Left kidney (tissue), 2 donors: ENCODE results near the gene CMBL. TPM values are rescaled to one million over a fixed set of nuclear protein-coding genes. Genes with fewer than 3 reads are reported as not detected.
"Not testable (repeated sequence)": the region's sequence is repeated elsewhere in the genome, so short reads cannot be mapped to it uniquely, and the experiment has no call there.

Experiments
- DNase-seq: peaks from one replicate; pipeline ENCODE4 v3.0.0-alpha.2; 2013
- polyA plus RNA-seq: library from polyadenylated mRNA; unstranded; fragments of 120-200 nt; gene quantifications from one replicate; pipeline ENCODE4 v1.2.1, GENCODE V29; 2013; ENCODE audit not compliant: insufficient read length

The CMBL gene
- polyA plus RNA-seq, 1 donor, result 39.6 TPM

DNA sequence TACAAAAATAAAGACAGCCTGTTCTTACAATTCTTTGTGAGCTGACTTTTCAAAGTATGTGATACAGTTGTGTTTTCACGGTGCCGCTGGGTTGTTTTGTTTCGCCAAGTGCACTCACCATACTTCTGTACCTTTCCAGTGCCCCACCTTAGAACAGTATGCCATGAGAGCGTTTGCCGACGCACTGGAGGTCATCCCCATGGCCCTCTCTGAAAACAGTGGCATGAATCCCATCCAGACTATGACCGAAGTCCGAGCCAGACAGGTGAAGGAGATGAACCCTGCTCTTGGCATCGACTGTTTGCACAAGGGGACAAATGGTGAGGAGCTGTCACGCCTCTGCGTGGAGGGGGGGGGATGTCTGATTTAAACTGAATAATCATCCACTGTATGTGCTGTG lies 44.7 kb downstream of the CMBL start:
- DNase-seq, result no peak

DNA sequence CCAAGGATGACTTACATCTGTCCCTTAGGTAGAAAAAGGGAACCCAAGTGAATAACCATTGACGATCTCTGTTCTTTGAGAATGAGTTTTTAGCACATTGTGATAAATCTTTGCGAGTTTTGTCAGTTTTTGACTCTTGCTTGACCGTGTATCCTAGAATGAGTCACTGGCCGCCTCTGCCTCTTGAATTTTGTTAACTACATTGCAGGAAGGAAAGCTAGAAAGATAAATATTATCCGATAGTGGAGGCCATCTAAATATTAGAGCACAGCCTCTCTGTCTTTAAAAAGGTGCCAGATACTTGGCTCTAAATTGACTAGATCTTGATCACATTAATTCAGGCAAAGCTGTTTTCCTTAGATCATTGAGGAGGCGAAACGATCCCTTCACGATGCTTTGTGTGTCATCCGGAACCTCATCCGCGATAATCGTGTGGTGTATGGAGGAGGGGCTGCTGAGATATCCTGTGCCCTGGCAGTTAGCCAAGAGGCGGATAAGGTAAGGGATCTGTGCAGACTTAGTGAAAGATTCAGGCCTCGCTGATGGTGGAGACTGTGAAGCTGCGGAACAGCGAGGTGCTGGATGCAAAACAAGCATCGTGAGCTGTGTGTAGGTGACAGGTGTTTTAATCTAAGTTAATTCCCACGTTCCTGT lies 45.5 kb downstream of the CMBL start:
- no peak for DNase-seq

DNA sequence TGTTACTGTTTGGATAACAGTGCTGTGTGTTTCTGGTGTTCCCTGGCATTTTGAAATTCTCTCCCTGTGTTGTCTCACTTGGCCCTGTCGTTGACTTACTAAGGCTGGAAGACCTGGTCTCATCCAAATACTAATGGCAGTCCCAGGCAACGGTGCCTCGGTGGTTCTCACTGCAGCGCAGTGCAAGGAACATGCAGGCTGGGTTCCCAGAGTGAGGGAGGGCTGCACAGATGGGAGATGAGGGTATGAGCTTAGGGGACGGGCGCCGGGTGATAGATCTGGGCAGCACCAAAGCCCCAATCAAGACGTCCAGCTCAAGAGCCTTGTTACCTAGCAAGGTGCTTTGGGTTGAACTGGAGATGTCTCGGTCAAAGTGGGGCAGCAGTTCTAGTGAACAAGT lies 46.6 kb downstream of the CMBL start:
- no peak for DNase-seq

DNA sequence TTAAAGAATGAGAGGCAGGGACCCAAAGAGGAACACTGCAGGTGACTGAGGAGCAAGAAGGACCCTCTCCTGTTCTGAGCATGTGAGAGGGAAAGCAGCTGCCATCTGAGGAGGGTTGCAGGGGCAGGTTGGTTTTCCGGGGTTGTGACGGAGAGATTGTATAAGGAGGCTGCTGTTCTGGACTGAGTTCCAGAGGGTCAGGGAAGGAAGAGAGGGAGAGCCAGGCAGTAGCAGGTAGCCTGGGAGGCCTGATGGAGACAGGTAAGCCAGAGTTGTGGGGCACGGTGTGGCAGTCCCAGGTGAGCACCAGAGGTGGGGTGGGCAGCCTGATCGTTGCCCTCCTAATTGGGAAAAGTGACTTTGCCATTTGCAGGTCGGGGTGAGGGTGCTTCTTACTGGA lies 47.8 kb downstream of the CMBL start:
- DNase-seq, result no peak

DNA sequence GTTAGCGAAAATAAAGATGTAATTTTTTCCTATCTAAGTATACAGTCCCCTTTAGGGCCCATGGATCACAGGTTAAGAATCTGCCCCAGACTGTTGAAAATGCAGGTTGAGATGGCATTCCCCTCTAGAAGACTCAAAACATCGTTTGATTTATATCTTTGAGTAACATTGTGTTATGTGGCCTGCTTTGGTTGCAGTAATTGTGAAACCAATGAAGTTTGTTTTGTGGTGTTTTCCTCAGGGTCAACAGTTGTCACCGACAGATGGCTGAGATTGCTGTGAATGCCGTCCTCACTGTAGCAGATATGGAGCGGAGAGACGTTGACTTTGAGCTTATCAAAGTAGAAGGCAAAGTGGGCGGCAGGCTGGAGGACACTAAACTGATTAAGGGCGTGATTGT lies 49.8 kb downstream of the CMBL start:
- no peak for DNase-seq

DNA sequence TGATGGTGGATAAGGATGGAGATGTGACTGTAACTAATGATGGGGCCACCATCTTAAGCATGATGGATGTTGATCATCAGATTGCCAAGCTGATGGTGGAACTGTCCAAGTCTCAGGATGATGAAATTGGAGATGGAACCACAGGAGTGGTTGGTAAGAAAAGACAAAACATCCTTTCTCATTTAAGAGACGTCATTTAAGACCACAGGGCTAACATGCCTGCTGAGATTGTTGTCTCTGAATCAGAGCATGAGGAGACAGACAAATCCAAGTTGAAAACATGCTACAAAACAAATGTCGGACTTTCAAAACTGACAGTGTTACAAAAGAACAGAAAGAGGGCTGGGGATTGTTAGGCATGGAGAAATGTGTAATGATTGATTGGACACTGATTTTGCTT lies 53.0 kb downstream of the CMBL start:
- DNase-seq, result no peak

DNA sequence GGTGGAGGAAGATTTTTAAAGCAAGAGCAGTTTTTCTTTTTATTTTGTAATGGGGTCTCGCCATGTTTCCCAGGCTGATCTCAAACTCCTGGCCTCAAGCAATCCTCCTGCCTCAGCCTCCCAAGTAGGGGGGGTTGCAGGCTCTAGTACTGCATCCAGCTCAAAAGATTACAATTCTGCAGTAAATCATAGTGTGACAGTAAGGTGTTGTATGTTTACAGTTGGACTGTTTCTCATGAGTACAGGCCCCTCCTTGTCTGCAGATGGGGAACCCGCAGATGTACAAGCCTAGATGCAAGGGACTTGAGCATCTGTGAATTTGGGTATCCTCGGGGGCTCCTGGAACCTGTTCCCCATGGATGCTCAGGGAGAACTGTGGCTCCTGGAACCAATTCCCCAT lies 54.3 kb downstream of the CMBL start:
- DNase-seq, result no peak

DNA sequence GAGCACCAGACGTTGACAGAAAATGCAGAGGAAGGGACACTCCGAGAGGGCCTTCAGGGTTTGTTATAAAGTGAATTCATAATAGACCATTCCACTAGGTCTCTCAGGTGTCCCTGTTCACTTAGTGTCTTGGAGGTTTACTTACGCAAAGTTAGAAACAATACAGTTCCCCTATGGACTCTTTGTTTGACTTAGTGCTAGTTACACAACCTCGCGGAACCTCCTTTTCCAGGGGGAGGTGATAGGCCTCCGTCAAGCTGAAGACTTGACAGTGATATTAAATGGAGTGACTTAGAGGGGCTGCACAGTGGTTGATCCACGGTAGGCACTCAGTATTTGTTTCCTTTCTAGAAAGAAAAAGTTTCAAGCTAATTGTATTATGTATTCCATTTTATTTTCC lies 56.3 kb downstream of the CMBL start:
- no peak for DNase-seq

DNA sequence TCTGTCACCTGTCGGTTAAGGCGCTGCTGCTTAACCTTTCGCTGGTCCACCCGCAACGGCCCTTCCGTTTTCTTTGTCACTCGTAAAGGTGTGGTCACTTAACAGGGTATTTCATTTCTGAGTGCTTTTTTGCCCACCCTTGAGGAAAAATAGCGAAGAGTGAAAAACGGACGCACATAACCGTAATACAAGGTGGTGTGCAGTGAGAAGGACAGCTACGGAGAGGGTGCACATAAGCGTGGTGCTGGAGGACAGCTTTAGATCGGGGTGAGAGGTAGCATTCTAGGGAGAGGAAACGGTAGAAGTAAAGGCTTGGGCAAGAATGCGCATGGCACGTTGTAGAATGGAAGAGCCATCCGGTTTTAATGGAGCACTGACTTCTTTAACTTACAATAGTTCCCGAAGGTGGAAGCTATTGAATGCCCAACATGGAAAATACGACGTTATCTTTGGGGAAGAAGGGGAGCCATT lies 56.9 kb downstream of the CMBL start:
- no peak for DNase-seq

DNA sequence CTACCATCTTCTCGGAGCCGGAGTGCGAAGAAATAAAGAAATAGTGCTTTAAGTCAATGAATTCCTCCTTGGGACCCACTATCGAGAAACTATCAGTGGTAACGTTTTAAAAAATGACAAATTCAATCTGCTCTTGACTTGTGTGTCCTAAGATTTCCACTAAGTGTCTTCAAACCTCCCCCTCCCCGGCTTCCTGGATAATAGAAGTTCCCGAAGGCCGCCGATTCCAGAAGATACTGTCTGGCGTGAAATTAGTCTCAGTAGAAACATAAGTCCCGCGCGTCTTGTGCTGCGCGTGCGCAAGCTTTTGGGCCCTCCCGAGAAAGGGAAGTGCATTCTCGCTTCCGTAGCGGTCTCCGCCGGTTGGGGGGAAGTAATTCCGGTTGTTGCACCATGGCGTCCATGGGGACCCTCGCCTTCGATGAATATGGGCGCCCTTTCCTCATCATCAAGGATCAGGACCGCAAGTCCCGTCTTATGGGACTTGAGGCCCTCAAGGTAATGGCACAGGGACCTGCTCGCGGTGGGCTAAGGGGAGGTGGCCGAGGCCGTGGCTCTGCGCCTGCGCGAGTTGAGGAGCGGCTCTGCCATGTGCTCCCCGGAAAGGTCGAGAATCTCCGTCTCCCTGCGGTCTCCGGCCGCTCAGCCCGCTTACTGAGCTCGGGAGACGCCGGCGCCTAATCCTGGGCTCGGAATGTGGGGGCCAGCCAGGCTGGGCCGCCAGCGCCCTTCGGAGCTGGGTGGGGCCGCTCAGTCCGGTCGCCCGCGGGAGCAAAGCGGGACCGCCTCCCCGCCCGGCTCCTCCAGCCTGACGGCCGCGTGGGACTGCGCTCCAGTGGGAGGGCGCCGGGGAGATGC lies 57.5 kb downstream of the CMBL start, which contains the start of gene CCT5:
Gene CCT5, plus strand, starts transcription at position 333 of the 858 bp plus-strand sequence. Its CDS starts 61 bp downstream, at position 394.
- DNase-seq, result peak; percentile 97

DNA sequence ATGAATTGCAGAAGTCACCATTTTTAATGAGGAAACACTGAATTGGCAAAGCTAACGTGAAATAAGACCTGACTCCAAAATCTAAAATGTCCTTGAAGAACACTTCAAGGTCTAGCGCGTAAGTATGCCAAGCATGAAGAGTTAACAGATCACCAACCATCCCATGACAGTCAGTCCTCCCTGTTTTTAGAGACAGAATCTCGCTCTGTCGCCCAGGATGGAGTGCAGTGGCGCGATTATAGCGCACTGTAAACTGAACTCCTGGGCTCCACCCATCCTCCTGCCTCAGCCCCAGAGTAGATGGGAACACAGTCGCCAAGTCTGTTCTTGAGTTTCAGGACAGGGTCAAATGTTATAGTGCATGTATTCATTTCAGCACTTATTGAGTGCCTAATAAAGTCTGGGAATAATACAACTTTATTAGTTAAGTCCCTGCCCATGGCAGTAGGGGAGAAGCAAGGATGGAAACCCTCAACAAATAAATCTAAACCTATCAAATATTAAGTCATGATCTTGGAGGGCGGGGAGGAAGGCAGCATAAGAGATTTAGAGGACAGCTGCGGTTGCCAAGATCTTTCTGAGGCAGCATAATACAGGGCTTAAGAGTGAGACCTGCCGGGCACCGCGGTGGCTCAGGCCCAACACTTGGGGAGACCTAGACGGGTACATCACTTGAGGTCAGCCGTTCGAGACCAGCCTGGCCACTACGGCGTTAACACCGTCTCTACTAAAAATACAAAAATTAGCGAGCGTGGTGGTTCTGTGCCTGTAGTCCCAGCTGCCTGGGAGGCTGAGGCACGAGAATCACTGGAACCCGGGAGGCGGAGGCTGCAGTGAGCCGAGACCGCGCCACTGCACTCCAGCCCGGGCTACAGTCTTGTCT lies 59.1 kb downstream of the CMBL start:
- DNase-seq, result no peak

DNA sequence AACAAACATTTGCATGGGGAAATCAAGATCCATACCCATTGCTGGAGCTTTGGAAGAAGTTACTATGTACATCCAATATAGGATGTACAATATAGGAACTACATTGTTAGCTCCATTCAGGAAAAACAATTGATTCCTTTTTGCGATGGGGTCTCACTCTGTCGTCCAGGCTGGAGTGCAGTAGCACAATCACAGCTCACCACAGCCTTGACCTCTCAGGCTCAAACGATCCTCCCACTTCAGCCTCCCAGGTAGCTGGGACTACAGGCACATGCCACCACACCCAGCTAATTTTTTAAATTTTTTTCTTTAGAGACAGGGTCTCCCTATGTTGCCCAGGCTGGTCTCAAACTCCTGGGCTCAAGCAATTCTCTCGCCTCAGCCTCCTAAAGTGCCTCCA lies 60.5 kb downstream of the CMBL start:
- not testable (repeated sequence) for DNase-seq

DNA sequence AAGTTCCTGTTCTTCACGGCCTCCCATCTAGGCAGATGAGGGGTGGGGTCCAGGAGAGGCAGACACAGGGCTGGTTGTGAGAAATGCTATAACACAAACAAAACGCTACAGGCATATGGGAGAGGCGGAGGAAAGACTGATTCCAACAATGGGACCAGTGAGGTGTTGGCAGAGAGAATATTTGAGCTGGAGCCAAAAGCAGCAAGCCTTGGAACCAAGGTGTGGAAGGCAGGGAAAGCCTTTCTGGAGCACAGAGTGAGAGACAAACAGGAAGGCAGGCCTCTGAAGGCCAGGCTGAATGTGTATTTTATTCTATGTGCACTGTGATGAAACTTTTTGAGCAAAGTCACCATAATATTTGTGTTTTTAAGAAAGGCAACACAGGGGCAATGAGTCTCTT lies 60.9 kb downstream of the CMBL start:
- no peak for DNase-seq

DNA sequence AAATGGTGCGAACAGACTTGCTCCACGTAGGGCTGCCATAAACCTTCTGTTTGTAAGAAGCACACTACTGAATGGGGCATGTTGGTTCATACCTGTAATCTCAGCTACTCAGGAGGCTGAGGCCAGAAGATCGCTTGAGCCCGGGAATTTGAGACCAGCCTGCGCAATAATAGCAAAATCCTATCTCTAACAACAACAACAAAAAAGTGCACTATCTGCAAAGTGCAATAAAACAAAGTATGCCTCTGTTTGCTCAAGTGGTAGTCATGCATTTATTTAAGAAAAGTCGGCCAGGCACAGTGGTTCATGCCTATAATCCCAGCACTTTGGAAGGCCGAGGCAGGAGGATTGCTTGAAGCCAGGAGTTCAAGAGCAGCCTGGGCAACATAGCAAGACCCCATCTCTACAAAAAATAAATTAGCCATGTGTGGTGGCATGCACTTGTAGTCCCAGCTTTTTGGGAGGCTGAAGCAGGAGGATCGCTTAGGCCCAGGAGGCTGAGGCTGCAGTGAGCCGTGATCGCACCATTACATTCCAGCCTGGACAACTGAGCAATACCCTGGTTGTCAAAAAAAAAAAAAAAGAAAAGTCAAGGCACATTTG lies 63.3 kb downstream of the CMBL start:
- DNase-seq, result no peak

DNA sequence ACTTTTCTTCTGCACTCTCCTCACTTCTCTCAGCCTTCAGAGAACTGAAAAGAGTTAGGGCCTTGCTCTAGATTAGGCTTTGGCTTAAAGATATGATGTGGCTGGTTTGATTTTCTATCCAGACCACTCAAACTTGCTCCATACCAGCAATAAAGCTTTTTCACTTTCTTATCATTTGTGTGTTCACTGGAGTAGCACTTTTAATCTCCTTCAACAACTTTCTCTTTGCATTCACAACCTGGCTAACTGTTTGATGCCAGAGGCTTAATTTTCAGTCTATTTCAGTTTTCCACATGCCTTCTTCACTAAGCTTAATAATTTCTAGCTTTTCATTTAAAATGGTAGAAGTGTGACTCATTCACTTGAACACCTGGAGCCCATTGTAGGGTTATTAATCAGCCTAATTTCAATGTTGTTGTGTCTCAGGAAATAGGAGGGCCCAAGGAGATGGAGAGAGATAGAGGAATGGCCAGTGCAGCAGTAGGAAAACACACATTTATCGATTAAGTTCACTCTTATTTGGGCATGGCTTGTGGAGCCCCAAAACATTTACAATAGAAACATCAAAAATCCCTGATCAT lies 64.0 kb downstream of the CMBL start:
- no peak for DNase-seq

DNA sequence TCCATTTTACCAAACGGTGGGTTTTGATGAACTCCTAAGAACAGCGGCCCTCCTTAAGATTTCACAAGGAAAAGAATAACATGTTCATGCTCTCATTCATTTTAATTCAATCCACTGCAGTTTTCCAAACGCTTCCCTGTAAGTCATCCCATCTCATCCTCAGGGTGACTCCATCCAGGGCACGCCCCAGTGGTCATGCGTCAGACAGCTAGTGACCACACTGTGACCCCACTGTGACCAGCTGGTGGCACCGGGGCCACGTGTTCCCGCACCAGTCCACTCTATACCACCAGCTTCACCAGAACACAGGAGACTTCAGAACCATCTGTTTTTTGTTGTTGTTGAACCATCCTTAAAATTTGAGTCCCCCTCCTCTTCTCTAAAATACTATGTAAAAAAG lies 72.4 kb downstream of the CMBL start:
- no peak for DNase-seq

DNA sequence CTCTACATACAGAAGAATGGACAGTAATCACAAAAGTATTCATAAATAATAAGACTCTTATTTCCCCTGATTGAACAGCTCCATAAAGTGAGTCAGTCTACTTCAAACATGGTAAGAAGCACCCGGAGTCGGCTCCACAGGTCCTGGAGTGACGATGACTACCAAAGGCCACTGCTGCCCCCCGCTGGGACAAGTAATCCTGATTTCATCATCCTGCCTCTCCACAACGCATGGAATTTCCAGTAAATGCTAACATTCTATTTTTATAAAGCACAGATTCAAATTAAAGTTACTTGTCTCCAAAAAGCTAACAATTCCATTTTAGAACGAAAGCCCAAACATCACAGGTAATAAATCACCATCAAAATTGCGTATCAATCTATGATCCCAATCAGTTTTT lies 74.2 kb downstream of the CMBL start:
- peak; percentile 28 for DNase-seq

DNA sequence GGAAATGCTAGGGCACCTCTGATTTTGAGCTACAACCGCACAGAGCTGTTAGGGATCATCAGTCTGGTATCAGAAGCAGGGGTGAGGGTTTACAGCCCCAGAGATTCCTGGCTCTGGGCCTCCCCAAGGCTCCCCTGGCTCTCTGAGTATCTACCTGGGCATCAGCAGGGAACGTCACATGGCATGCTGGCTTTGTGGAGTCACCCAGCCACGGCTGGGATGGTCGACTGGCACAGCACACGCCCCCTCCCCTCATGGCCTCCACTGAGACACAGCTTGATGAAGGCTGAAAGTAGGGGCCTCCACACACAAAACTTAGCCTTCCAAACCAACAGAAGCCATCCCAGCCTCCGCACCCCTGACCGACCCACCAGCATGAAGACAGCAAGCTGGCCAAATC lies 74.7 kb downstream of the CMBL start:
- no peak for DNase-seq

DNA sequence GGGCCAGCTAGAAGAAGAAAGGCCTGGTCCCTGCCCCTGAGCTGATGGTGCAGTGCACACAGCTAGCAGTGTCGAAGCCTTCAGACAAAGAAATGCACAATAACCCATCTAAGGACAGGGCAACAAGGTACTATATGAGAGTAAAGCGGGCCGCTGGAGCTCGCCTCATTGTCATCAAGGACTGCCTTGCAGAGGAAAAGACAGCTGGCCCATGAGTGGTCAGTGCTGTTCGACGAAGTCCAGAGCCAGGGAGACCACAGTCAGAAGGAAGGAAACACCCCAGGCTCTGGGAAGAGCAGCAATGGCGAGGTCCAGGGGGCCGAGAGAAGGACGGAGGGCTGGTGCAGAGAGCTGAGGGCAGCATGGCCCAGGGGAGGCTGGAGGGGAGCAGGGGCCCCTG lies 75.3 kb downstream of the CMBL start:
- no peak for DNase-seq

DNA sequence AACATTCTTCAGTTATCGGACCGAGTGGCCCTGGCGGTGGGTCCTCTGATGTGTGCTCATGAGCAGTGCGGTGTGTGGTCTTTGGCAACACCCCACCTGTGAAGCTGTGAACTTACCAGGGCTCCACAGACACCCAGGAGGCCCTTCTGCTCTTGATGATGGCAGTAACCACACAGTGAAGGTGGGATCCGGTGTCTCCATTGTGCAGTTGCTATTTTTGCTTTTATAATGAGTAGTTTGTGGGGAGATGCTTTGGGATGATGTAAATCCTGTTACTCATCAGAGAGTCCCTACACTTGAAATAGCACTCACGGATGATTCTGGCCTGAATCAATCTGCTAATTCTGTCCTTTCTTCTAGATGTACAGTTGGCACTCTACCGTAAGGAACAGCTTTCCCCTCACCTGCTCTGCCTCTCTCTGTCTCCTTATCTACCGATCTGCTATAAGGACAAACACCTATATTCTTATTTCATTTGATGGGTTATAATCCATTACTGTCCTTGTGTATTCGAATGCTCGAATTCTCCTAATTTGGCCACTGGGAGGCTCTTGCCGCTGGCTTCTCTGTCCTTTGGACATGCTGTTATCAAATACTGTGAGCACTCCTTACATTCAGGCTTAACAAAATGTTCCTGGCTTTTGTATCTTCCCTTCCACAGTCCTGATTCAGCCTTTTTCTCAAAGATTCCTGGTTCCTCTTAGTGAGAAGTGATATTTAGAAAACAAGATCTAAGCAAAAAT lies 78.2 kb downstream of the CMBL start:
- no peak for DNase-seq

DNA sequence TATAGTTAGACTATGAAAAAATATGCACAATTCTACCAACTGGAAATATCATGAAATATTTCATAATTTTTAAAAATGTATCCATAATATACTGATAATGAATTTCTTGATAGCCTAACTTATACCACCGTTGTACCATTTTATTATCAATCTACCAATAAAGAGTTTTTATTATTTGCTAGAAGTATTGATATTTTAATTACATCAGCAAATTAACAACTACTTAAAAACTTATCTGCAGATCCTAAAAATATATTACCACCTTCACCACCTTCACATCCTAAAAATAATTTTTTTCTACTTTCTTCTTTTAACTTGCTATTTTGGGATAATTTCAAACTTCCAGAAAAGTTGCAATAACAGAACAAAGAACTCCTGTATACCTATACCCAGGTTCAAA lies 79.4 kb downstream of the CMBL start:
- no peak for DNase-seq
